T-helper 22 cell (primary cell): ENCODE results near the gene NMU.
A peak's percentile ranks its signal among the peaks of the same experiment; 100 is the strongest.
"Not testable (repeated sequence)": the region's sequence is repeated elsewhere in the genome, so short reads cannot be mapped to it uniquely, and the experiment has no call there.

Experiments
- DNase-seq: peaks from one replicate; pipeline ENCODE4 v3.0.0-alpha.2; 2020; ENCODE audit warnings: low read depth

The NMU gene

GRCh38 chr4:55554453-55555030 lies 81.6 kb downstream of the NMU start:
- no peak for DNase-seq

DNA sequence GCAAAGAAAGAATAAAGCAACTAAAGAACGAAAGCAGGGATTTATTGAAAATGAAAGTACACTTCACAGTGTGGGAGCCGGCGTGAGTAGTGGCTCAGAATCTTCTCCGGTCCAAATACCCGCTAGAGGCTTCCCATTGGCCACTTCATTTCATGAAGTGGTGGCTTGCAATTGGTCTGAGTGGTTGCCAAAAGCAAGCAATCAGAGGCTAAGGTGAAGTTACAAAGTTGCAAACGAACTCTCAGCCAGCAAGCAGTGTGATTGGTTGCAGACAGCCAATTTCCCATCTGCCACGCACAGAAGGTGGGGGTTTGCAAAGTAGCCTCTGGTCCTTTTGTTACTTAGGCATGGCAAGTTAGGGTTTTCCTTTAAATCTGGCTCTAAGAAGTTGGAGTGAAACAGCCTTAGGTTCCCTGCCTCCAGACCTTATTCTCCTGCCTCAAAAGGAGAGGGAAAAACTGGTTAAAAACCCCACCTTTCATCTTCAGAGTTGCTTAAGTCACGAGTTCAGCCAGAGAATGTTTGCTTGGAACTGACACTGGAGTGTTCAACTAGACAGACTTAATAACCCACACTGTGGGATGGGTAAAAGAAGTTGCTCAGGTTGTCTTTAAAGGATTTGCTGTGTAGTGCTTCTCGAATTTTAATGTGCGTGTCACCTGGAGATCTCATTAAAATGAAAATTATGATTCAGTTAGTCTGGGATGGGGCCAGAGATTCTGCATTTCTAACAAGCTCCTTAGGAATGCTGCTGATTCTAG lies 82.5 kb downstream of the NMU start:
- no peak for DNase-seq

DNA sequence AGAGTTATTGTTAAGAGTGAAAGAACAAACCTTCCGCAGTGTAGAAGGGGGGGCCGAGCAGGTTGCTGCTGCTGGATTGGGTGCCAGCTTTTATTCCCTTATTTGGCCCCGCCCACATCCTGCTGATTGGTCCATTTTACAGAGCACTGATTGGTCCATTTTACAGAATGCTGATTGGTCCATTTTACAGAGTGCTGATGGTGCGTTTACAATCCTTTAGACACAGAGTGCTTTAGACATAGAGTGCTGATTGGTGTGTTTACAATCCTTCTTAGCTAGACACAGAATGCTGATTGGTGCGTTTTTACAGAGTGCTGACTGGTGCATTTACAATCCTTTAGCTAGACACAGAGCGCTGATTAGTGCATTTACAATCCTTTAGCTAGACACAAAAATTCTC lies 84.1 kb downstream of the NMU start:
- not testable (repeated sequence) for DNase-seq

DNA sequence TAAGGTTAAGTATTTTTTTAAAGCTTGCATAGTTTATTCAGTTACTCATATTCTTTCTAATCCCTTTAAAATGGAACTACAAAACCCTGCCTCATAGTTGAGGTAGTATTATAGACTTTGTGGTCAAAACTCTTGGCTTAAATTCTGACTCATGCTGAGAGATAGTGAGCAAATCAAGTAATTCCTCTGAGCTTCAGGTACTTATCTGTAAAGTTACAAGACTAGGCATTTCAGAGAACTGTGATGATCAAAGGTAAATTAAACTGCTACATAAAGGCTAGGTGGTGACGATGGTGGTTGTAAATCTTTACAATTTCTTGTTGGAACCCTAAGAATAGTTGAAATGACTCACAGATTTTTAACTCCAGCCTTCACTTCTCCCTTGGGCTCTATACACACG lies 86.2 kb downstream of the NMU start:
- DNase-seq = no peak

DNA sequence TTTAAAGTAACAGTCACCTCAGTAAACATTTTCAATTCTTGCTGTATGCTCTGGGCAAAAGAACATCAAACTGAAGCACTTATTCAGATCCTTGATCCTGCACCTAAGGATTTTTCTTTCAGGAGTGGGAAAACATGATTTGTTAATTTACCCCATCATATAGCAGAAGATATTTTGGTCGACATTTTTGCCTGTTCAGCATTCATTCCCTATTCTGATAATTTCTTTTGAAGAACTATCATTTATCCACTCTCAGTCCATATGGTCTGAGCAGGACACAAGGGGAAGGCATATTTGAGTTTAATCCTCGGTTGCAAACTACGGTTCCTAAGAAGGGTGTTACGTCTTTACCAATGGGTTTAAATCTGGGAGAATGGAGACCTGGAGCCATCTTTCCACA lies 88.2 kb downstream of the NMU start:
- DNase-seq = no peak

DNA sequence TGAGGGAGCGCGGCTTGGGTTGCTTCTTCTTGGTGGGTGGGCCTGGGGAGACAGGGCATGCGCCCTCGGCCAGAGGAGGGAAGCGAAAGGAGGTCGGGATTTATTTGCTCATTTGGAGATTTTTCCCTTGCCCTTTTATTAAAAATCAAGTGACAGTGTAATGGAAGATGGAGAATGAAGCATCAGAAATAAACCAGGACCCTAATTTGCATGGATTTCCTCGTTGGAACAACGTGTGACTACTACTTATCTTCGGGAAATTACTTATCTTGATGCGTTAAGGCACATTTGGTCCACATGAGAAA lies 88.7 kb downstream of the NMU start:
- DNase-seq = no peak

- DNase-seq = peak; percentile 77
These were observed 89.2 kb downstream of the NMU start, which contains the start of gene CLOCK for GRCh38 chr4:55546756-55547465. Gene CLOCK, minus strand, starts transcription at chr4:55546909. Its CDS starts 64,124 bp downstream, at chr4:55482785.

DNA sequence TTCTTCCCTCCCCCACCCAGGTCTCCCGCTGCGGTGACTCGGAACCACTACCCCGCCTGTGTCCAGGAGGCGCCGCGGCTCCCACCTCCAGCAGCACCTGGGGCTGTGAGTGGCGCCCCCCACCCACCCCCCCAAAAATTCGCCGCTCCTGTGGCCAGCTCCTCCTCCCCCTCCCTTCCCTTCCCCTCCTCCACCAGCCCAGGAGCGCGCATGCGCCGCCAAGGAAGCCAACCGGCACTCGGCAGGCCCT lies 89.7 kb downstream of the NMU start:
- DNase-seq = no peak

GRCh38 chr4:55545641-55546505 lies 90.2 kb downstream of the NMU start:
- DNase-seq = peak; percentile 60
